GM18505 (cell line): Measurements from ENCODE around the gene SGPP1.

Experiments used
- ATAC-seq: cut with Tn5 transposase; IDR thresholded peaks from one replicate; pipeline ENCODE4 v1.9.1; 2021; ENCODE audit not compliant: unreplicated experiment
- POLR2A ChIP-seq: IDR thresholded peaks from 4 replicates; pipeline ENCODE4 v1.6.1; 2011; ENCODE audit warnings: borderline replicate concordance; ENCODE audit not compliant: insufficient read depth, insufficient read length; ENCODE audit errors: extremely low read depth

SGPP1 gene, protein sequence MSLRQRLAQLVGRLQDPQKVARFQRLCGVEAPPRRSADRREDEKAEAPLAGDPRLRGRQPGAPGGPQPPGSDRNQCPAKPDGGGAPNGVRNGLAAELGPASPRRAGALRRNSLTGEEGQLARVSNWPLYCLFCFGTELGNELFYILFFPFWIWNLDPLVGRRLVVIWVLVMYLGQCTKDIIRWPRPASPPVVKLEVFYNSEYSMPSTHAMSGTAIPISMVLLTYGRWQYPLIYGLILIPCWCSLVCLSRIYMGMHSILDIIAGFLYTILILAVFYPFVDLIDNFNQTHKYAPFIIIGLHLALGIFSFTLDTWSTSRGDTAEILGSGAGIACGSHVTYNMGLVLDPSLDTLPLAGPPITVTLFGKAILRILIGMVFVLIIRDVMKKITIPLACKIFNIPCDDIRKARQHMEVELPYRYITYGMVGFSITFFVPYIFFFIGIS

DNA sequence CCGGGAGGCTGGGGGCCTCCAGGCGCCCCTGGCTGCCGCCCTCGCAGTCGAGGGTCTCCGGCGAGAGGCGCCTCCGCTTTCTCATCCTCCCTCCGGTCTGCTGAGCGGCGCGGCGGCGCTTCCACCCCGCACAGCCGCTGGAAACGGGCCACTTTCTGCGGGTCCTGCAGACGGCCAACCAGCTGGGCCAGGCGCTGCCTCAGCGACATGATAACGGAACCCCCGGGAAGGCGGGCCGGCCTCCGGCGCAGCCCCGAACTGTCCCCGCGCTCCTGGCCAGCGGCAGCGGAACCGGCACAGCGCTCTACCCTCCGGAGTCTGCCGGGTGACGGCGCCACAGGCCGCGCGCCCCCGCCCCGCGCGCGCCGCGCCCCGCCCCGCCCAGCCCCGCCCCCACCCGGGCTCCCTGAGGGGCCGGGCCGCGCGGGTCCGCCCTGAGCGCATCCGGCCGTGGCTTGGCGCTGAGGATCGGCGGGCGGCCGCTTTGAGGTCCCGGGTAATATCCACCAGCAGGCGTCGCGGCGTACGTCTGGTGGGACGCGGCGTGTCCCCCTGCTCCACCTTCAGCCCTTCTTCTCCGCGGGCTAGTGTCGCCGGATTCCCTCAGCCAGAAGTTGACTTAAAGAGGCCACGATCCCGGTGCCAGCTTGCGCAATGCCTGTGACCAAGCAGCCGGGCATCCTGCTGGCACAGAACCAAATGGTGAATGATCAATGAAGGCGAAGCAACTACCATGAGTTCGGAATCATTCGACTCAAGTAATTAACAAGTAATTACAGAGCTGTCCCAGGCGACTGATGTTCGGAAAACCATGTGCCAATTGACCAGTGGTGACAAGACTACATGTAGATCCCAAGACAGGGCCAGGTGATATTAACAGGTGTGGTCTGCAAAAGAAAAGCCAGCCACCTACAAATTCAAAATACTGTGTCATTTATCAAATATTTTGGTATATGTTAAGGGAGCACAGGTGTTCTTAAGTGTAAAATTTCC, at the start of gene SGPP1:
Gene SGPP1 (minus strand): TSS at position 330 of the 993 bp plus-strand sequence. CDS start 121 bp downstream, at position 209.
- peak; percentile 83 for ATAC-seq
- TF ChIP-seq POLR2A: peak; percentile 87

DNA sequence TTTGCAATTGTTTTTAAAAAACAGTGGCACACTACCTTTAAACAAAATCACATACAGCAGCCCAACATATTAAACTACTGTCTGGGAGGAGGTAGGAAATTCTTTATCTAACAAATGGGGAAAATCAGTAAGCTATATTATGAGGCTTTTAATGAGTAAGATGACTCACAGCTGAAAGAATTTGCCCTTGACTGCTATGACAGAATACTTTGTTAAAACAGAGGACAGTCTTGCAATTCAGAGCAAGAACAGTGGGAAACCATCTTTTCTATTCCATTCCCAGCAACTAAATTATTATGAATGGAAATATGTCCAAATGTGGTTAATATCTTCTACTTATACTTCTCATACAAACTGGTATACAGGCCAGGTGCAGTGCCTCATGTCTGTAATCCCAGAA, 49.2 kb upstream of the SGPP1 start:
- no peak for ATAC-seq

GRCh38 chr14:63773504-63773903, 45.6 kb upstream of the SGPP1 start:
- no peak for ATAC-seq
- TF ChIP-seq POLR2A: no peak

More for the DNA sequence above, 49.2 kb upstream of the SGPP1 start:
- no peak for TF ChIP-seq POLR2A

GRCh38 chr14:63770187-63770807, 42.4 kb upstream of the SGPP1 start:
- no peak for ATAC-seq
- no peak for TF ChIP-seq POLR2A

GRCh38 chr14:63766611-63767010, 38.7 kb upstream of the SGPP1 start:
- no peak for TF ChIP-seq POLR2A
- ATAC-seq: no peak

GRCh38 chr14:63764620-63765139, 36.8 kb upstream of the SGPP1 start:
- TF ChIP-seq POLR2A: no peak
- ATAC-seq: no peak

DNA sequence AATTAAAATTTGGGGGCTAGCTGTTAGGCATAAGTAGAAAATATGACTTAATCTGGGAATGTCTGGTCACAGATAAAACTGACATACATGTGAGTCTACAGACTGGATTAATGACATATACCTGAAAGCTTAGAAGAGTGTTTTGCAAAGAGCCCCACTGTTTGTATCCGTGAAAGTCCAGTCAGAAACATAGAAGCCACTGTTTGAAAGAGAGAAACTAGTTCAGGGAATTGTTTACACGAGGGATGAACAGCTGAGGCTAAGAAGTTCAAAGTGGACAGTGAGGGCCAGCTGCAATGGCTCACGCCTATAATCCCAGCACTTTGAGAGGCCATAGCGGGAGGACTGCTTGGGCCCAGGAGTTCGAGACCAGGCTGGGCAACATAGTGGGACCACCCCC, 36.2 kb upstream of the SGPP1 start:
- ATAC-seq: no peak
- TF ChIP-seq POLR2A: no peak

DNA sequence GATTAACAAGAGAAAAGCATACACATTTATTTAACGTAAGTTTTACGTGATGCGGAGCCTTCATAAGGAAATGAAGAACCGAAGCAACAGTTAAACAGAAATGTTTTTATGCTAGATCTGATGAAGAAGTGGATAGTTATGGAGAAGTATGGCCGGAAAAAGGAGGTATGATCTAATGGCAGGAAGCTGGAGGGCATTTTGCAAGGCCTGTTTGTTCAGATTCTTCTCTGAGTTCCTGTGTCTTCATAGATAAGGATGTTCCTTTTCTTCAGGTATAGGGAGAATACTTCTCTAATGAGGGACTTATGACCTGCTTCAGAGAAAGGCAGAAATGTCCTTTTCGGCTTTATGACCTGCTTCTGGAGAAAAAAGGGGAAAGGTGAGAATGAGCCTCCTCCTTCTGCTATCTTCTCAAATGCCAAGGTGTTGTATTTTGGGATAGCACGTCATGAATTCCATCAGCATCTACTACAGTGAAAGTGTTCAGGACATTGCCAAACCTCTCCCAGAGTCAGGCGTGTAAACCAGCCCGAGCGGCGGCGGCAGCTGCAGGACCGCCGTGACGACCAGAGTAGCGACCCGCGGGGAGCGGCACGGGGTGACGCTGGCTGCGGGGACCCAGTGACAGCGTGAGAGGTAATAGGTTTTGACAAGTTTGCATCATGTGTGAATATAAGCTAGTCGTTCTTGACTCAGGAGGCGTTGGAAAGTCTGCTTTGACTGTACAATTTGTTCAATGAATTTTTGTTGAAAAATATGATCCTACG, 33.7 kb upstream of the SGPP1 start:
- ATAC-seq: no peak
- TF ChIP-seq POLR2A: no peak

- no peak for TF ChIP-seq POLR2A
- ATAC-seq: peak; percentile 42
These were observed 32.1 kb upstream of the SGPP1 start for GRCh38 chr14:63760014-63760413.

- peak; percentile 74 for ATAC-seq
- TF ChIP-seq POLR2A: no peak
These were observed 31.6 kb upstream of the SGPP1 start for GRCh38 chr14:63759456-63759855.

- TF ChIP-seq POLR2A: no peak
- no peak for ATAC-seq
These were observed 29.3 kb upstream of the SGPP1 start for GRCh38 chr14:63757211-63757610.
